T-helper 17 cell (primary cell): ENCODE data around the gene UGT1A4. TPM values are rescaled to one million over a fixed set of nuclear protein-coding genes. Genes with fewer than 3 reads are reported as not detected.

ENCODE experiments used
- ATAC-seq: fragments of 150-1000 bp; cut with Tn5 transposase; 2 replicates; pipeline ENCODE4 v1.10.0; 2021; ENCODE audit warnings: mild to moderate bottlenecking, moderate library complexity
- DNase-seq, 3 donors: peaks; one replicate each; pipeline versions ENCODE4 v3.0.0 to v3.0.0-alpha.2; 2020 to 2021
- H3K9me3 ChIP-seq: one replicate; pipeline ENCODE4 v1.7.0; 2013; ENCODE audit warnings: low read length, mild to moderate bottlenecking; ENCODE audit not compliant: control insufficient read depth, poor library complexity, severe bottlenecking
- H3K27ac Mint-ChIP-seq: one replicate; pipeline ENCODE4 v1.8.0; 2022; ENCODE audit warnings: mild to moderate bottlenecking, moderate library complexity, mixed read lengths
- H3K27me3 Mint-ChIP-seq: one replicate; pipeline ENCODE4 v1.8.0; 2022; ENCODE audit warnings: mixed read lengths
- H3K36me3 Mint-ChIP-seq: one replicate; pipeline ENCODE4 v1.8.0; 2022; ENCODE audit warnings: low read depth, mixed read lengths
- H3K4me1 Mint-ChIP-seq: one replicate; pipeline ENCODE4 v1.8.0; 2022; ENCODE audit warnings: mild to moderate bottlenecking, mixed read lengths
- H3K4me3 Mint-ChIP-seq: one replicate; pipeline ENCODE4 v1.8.0; 2022; ENCODE audit warnings: mild to moderate bottlenecking, moderate library complexity, mixed read lengths
- total RNA-seq, 4 donors: library from RNA in 2 of 4; stranded (reverse) in 2 of 4; gene quantifications; one replicate each; pipeline ENCODE4 v1.2.3 and lab custom pipeline; 2022 to 2026

Gene UGT1A4
- total RNA-seq, 2 donors from 2014 or later, result not detected

- H3K4me1 Mint-ChIP-seq, result peaks cover 10% of the 10 kb centered on the region
- no peak overlapping the region for H3K4me3 Mint-ChIP-seq
- H3K27me3 Mint-ChIP-seq, result peaks cover 34% of the 10 kb centered on the region
- ATAC-seq, result no peak
- H3K9me3 ChIP-seq, result no peaks in the 10 kb centered on the region
- no peak for DNase-seq
- H3K36me3 Mint-ChIP-seq, result no peaks in the 10 kb centered on the region
- H3K27ac Mint-ChIP-seq, result no peak overlapping the region
Observed at GRCh38 chr2:233818639-233819621, 100.4 kb downstream of the UGT1A4 start.

- DNase-seq (no peak), ATAC-seq (no peak)
- no peak overlapping the region for H3K4me3 Mint-ChIP-seq
- peaks cover 2% of the 10 kb centered on the region for H3K36me3 Mint-ChIP-seq
- peaks cover 10% of the 10 kb centered on the region for H3K4me1 Mint-ChIP-seq
- H3K9me3 ChIP-seq, result no peaks in the 10 kb centered on the region
- no peak overlapping the region for H3K27ac Mint-ChIP-seq
- peaks cover 27% of the 10 kb centered on the region for H3K27me3 Mint-ChIP-seq
Observed at GRCh38 chr2:233819884-233820773, 101.6 kb downstream of the UGT1A4 start.

GRCh38 chr2:233820774-233821105 lies 102.2 kb downstream of the UGT1A4 start:
- H3K4me1 Mint-ChIP-seq, result peaks cover 10% of the 10 kb centered on the region
- no peaks in the 10 kb centered on the region for H3K9me3 ChIP-seq
- H3K27ac Mint-ChIP-seq, result no peak overlapping the region
- no peak overlapping the region for H3K4me3 Mint-ChIP-seq
- no peak for ATAC-seq
- H3K27me3 Mint-ChIP-seq, result peaks cover 27% of the 10 kb centered on the region
- DNase-seq, result no peak
- H3K36me3 Mint-ChIP-seq, result peaks cover 3% of the 10 kb centered on the region

- Mint-ChIP-seq H3K36me3 (peaks cover 5% of the 10 kb centered on the region), H3K27ac (no peak overlapping the region), H3K27me3 (peaks cover 27% of the 10 kb centered on the region), H3K4me1 (peaks cover 10% of the 10 kb centered on the region), H3K4me3 (no peak overlapping the region)
- DNase-seq (no peak), ATAC-seq (no peak)
- H3K9me3 ChIP-seq, result no peaks in the 10 kb centered on the region
Observed at GRCh38 chr2:233821196-233821595, 102.7 kb downstream of the UGT1A4 start.

GRCh38 chr2:233821709-233822100 lies 103.2 kb downstream of the UGT1A4 start:
- H3K9me3 ChIP-seq, result no peaks in the 10 kb centered on the region
- ATAC-seq, result no peak
- peaks cover 6% of the 10 kb centered on the region for H3K36me3 Mint-ChIP-seq

GRCh38 chr2:233822101-233822771 lies 103.7 kb downstream of the UGT1A4 start:
- H3K27me3 Mint-ChIP-seq, result peaks cover 23% of the 10 kb centered on the region
- no peaks in the 10 kb centered on the region for H3K9me3 ChIP-seq
- H3K27ac Mint-ChIP-seq, result no peak overlapping the region
- peaks cover 6% of the 10 kb centered on the region for H3K36me3 Mint-ChIP-seq
- H3K4me3 Mint-ChIP-seq, result no peak overlapping the region
- ATAC-seq (no peak), DNase-seq (no peak)
- H3K4me1 Mint-ChIP-seq, result peaks cover 7% of the 10 kb centered on the region

More at GRCh38 chr2:233821709-233822100, 103.2 kb downstream of the UGT1A4 start:
- H3K4me1 Mint-ChIP-seq, result peaks cover 10% of the 10 kb centered on the region
- no peak overlapping the region for H3K4me3 Mint-ChIP-seq
- no peak for DNase-seq
- H3K27ac Mint-ChIP-seq, result no peak overlapping the region
- H3K27me3 Mint-ChIP-seq, result peaks cover 27% of the 10 kb centered on the region

Other genes with a start within 250 kb of the UGT1A4 start
- 10 to 100 TPM; 10.7 to 14.0 TPM for gene USP40, start 152.0 kb upstream of the UGT1A4 start, total RNA-seq
- gene UGT1A8, start 101.1 kb upstream of the UGT1A4 start, total RNA-seq, result not detected
- not detected for gene UGT1A10, start 82.3 kb upstream of the UGT1A4 start, total RNA-seq
- not detected for gene UGT1A9, start 46.8 kb upstream of the UGT1A4 start, total RNA-seq
- gene UGT1A7, start 36.8 kb upstream of the UGT1A4 start, total RNA-seq, result not detected
- not detected for gene UGT1A6, start 25.8 kb upstream of the UGT1A4 start, total RNA-seq
- not detected for gene UGT1A5, start 5.8 kb upstream of the UGT1A4 start, total RNA-seq
- not detected for gene UGT1A3, start 10.3 kb downstream of the UGT1A4 start, total RNA-seq
- not detected for gene UGT1A1, start 41.5 kb downstream of the UGT1A4 start, total RNA-seq
- gene MROH2A, start 59.6 kb downstream of the UGT1A4 start, total RNA-seq, result not detected
- gene HJURP, start 135.8 kb downstream of the UGT1A4 start, total RNA-seq, result 1 to 10 TPM in 1 of 2 donors, under 1 TPM in 1; 0.35 to 1.1 TPM
- not detected for gene TRPM8, start 198.6 kb downstream of the UGT1A4 start, total RNA-seq